ENCODE data around the gene CYP27A1. TPM values are rescaled to one million over a fixed set of nuclear protein-coding genes. Genes with fewer than 3 reads are reported as not detected.

The CYP27A1 gene
- total RNA-seq, 1 donor from 2014 or later, result 16.8 TPM

GRCh38 chr2:218746960-218747359, 35.0 kb upstream of the CYP27A1 start:
- Mint-ChIP-seq H3K4me3 (no peak overlapping the region), H3K36me3 (peaks cover 58% of the 10 kb centered on the region)

GRCh38 chr2:218748741-218749441, 33.1 kb upstream of the CYP27A1 start:
- H3K4me3 Mint-ChIP-seq, result no peak overlapping the region
- H3K4me1 Mint-ChIP-seq, result peaks cover 8% of the 10 kb centered on the region
- H3K9me3 Mint-ChIP-seq, result no peaks in the 10 kb centered on the region
- peaks cover 62% of the 10 kb centered on the region for H3K36me3 Mint-ChIP-seq
- TF ChIP-seq CTCF (IDR thresholded peaks at IDR 0.05; ENCODE audit: unreplicated experiment), result no peak
- DNase-seq (ENCODE audit: low spot score in 2 of 2, unreplicated experiment in 2 of 2), result no peak
- H3K27me3 Mint-ChIP-seq (ENCODE audit: low read depth), result no peaks in the 10 kb centered on the region
- no peak overlapping the region for H3K27ac Mint-ChIP-seq

More at GRCh38 chr2:218746960-218747359, 35.0 kb upstream of the CYP27A1 start:
- DNase-seq (ENCODE audit: low spot score in 2 of 2, unreplicated experiment in 2 of 2), result no peak
- H3K9me3 Mint-ChIP-seq, result peaks cover 3% of the 10 kb centered on the region
- H3K27ac Mint-ChIP-seq, result no peak overlapping the region
- TF ChIP-seq CTCF (IDR thresholded peaks at IDR 0.05; ENCODE audit: unreplicated experiment), result no peak
- H3K27me3 Mint-ChIP-seq (ENCODE audit: low read depth), result no peaks in the 10 kb centered on the region
- peaks cover 8% of the 10 kb centered on the region for H3K4me1 Mint-ChIP-seq

- H3K36me3 Mint-ChIP-seq, result peaks cover 43% of the 10 kb centered on the region
- TF ChIP-seq CTCF (IDR thresholded peaks at IDR 0.05; ENCODE audit: unreplicated experiment), result no peak
- H3K27me3 Mint-ChIP-seq (ENCODE audit: low read depth), result no peaks in the 10 kb centered on the region
- H3K4me1 Mint-ChIP-seq, result no peaks in the 10 kb centered on the region
- DNase-seq (ENCODE audit: low spot score in 2 of 2, unreplicated experiment in 2 of 2), result no peak
- H3K4me3 Mint-ChIP-seq, result no peak overlapping the region
- H3K27ac Mint-ChIP-seq, result no peak overlapping the region
- no peaks in the 10 kb centered on the region for H3K9me3 Mint-ChIP-seq
These were observed 27.7 kb upstream of the CYP27A1 start for GRCh38 chr2:218754201-218754600.

- no peak for DNase-seq (ENCODE audit: low spot score in 2 of 2, unreplicated experiment in 2 of 2)
- Mint-ChIP-seq H3K27me3 (ENCODE audit: low read depth) (no peaks in the 10 kb centered on the region), H3K36me3 (peaks cover 41% of the 10 kb centered on the region), H3K9me3 (no peaks in the 10 kb centered on the region), H3K4me3 (no peak overlapping the region), H3K27ac (no peak overlapping the region), H3K4me1 (no peaks in the 10 kb centered on the region)
- TF ChIP-seq CTCF (IDR thresholded peaks at IDR 0.05; ENCODE audit: unreplicated experiment), result no peak
These were observed 27.2 kb upstream of the CYP27A1 start for GRCh38 chr2:218754781-218755180.

GRCh38 chr2:218755198-218755566, 26.8 kb upstream of the CYP27A1 start:
- no peak for TF ChIP-seq CTCF (IDR thresholded peaks at IDR 0.05; ENCODE audit: unreplicated experiment)
- Mint-ChIP-seq H3K36me3 (peaks cover 40% of the 10 kb centered on the region), H3K4me3 (no peak overlapping the region), H3K4me1 (no peaks in the 10 kb centered on the region), H3K27ac (no peak overlapping the region), H3K27me3 (ENCODE audit: low read depth) (no peaks in the 10 kb centered on the region), H3K9me3 (no peaks in the 10 kb centered on the region)
- DNase-seq (ENCODE audit: low spot score in 2 of 2, unreplicated experiment in 2 of 2), result no peak
